Neutrophil (primary cell): ENCODE data around the gene PTH2R.
"Not testable (repeated sequence)": the region's sequence is repeated elsewhere in the genome, so short reads cannot be mapped to it uniquely, and the experiment has no call there.

Experiments used
- H3K27ac ChIP-seq: fragments of 200-600 bp; sonication (generic); 2 replicates; pipeline ENCODE4 v1.5.1; 2016; ENCODE audit warnings: mild to moderate bottlenecking, moderate library complexity
- H3K27me3 ChIP-seq: fragments of 200-600 bp; sonication (generic); 2 replicates; pipeline ENCODE4 v1.6.0; 2016; ENCODE audit warnings: mild to moderate bottlenecking
- H3K36me3 ChIP-seq: fragments of 200-600 bp; sonication (generic); 2 replicates; pipeline ENCODE4 v1.5.1; 2017
- H3K4me1 ChIP-seq, 2 experiments: fragments of 200-600 bp in 1 of 2; sonication (generic) in 1 of 2; 1 replicate in 1 of 2; 2 replicates in 1 of 2; pipeline versions ENCODE4 v1.5.1 to v1.6.1; 2013 to 2016; ENCODE audit warnings: low read depth in 1 of 2, low read length in 1 of 2, mild to moderate bottlenecking in 1 of 2, moderate library complexity in 1 of 2; ENCODE audit not compliant: control insufficient read depth in 1 of 2, insufficient read depth in 1 of 2
- H3K4me3 ChIP-seq, 2 experiments: fragments of 200-600 bp in 1 of 2; sonication (generic) in 1 of 2; 1 replicate in 1 of 2; 2 replicates in 1 of 2; pipeline ENCODE4 v1.5.1; 2013 to 2016; ENCODE audit warnings: low read depth in 1 of 2, low read length in 1 of 2, mild to moderate bottlenecking in 1 of 2, moderate library complexity in 1 of 2
- H3K9me3 ChIP-seq: fragments of 200-600 bp; sonication (generic); 2 replicates; pipeline ENCODE4 v1.5.1; 2016
- TF ChIP-seq, protein P1 (sequence below): fragments of 200-600 bp; sonication (generic); IDR thresholded peaks from 2 replicates; pipeline ENCODE4 v1.5.1; 2016; ENCODE audit warnings: antibody characterized with exemption

The PTH2R gene

GRCh38 chr2:208515099-208515498 is 108.5 kb downstream of the PTH2R start:
- Histone ChIP-seq H3K9me3 (no peaks in the 10 kb centered on the region), H3K36me3 (no peaks in the 10 kb centered on the region), H3K27ac (no peak overlapping the region), H3K27me3 (no peaks in the 10 kb centered on the region), H3K4me3 (no peak overlapping the region), H3K4me1 (no peaks in the 10 kb centered on the region)
- TF ChIP-seq, protein P1, sequence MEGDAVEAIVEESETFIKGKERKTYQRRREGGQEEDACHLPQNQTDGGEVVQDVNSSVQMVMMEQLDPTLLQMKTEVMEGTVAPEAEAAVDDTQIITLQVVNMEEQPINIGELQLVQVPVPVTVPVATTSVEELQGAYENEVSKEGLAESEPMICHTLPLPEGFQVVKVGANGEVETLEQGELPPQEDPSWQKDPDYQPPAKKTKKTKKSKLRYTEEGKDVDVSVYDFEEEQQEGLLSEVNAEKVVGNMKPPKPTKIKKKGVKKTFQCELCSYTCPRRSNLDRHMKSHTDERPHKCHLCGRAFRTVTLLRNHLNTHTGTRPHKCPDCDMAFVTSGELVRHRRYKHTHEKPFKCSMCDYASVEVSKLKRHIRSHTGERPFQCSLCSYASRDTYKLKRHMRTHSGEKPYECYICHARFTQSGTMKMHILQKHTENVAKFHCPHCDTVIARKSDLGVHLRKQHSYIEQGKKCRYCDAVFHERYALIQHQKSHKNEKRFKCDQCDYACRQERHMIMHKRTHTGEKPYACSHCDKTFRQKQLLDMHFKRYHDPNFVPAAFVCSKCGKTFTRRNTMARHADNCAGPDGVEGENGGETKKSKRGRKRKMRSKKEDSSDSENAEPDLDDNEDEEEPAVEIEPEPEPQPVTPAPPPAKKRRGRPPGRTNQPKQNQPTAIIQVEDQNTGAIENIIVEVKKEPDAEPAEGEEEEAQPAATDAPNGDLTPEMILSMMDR = no peak

DNA sequence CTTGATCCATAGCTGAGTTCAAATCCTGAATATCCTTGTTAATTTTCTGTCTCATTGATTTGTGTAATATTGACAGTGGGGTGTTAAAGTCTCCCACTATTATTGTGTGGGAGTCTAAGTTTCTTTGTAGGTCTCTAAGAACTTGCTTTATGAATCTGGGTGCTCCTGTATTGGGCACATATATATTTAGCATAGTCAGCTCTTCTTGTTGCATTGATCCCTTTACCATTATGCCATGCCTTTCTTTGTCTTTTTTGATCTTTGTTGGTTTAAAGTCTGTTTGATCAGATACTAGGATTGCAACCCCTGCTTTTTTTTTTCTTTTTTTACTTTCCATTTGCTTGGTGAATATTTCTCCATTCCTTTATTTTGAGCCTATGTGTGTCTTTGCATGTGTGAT is 116.5 kb downstream of the PTH2R start:
- H3K4me3 ChIP-seq, H3K9me3 ChIP-seq, H3K4me1 ChIP-seq, H3K36me3 ChIP-seq, H3K27ac ChIP-seq, H3K27me3 ChIP-seq: not testable (repeated sequence)

GRCh38 chr2:208525165-208525564 is 118.6 kb downstream of the PTH2R start:
- not testable (repeated sequence) for H3K4me1 ChIP-seq, H3K27ac ChIP-seq, H3K36me3 ChIP-seq, H3K4me3 ChIP-seq, H3K9me3 ChIP-seq, H3K27me3 ChIP-seq

- no peaks in the 10 kb centered on the region for H3K36me3 ChIP-seq
- H3K27ac ChIP-seq = no peak overlapping the region
- H3K4me1 ChIP-seq = no peaks in the 10 kb centered on the region
- TF ChIP-seq, protein P1 = no peak
- H3K4me3 ChIP-seq = no peak overlapping the region
- H3K27me3 ChIP-seq = no peaks in the 10 kb centered on the region
- no peaks in the 10 kb centered on the region for H3K9me3 ChIP-seq
These were observed 123.2 kb downstream of the PTH2R start for GRCh38 chr2:208529796-208530195.

DNA sequence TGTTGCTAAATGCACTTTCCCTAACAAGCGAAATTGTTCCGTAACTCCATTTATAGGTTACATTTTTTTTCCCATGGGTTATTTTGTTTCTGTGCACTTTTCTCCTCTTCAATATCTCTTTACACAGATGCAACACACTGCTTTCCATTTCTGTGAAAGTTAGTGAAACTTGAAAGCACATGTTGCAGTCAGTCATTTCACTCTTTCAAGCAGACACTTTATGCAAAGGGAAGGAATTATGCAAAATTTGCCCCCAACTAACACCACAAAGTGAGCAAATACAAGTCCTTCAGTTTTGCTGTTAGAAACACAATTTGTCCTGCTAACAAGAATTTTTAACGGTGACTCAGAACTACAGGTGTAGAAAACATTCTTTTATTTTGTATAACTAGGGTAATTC is 124.8 kb downstream of the PTH2R start:
- no peaks in the 10 kb centered on the region for H3K27me3 ChIP-seq
- TF ChIP-seq, protein P1 = no peak
- H3K4me3 ChIP-seq = no peak overlapping the region
- H3K4me1 ChIP-seq = no peaks in the 10 kb centered on the region
- no peaks in the 10 kb centered on the region for H3K36me3 ChIP-seq
- no peak overlapping the region for H3K27ac ChIP-seq
- H3K9me3 ChIP-seq = no peaks in the 10 kb centered on the region

GRCh38 chr2:208535578-208535977 is 129.0 kb downstream of the PTH2R start:
- not testable (repeated sequence) for H3K4me1 ChIP-seq, H3K27ac ChIP-seq, H3K36me3 ChIP-seq, H3K27me3 ChIP-seq, H3K9me3 ChIP-seq, H3K4me3 ChIP-seq

GRCh38 chr2:208541461-208541988 is 134.9 kb downstream of the PTH2R start:
- H3K4me1 ChIP-seq = no peaks in the 10 kb centered on the region
- H3K9me3 ChIP-seq = no peaks in the 10 kb centered on the region
- no peak overlapping the region for H3K4me3 ChIP-seq
- no peak overlapping the region for H3K27ac ChIP-seq
- TF ChIP-seq, protein P1 = no peak
- H3K36me3 ChIP-seq = no peaks in the 10 kb centered on the region
- H3K27me3 ChIP-seq = no peaks in the 10 kb centered on the region
